Natural killer cell treated with Interleukin-12 subunit alpha and Interleukin-12 subunit beta and Interleukin-15 and Interleukin-18, amount 100 ng/mL, for 72 hours (primary cell): Measurements from ENCODE around the gene NOTUM. TPM values are rescaled to one million over a fixed set of nuclear protein-coding genes. Genes with fewer than 3 reads are reported as not detected.

Source experiments
- ATAC-seq, 2 donors: fragments of 150-1000 bp; cut with Tn5 transposase in 1 of 2; sonication (Bioruptor Pico), chemical (Tn5 transposase) in 1 of 2; 2 replicates each; pipeline ENCODE4 v1.10.0; 2021
- DNase-seq: peaks from one replicate; pipeline ENCODE4 v3.0.0; 2022; ENCODE audit warnings: low spot score
- H3K27ac Mint-ChIP-seq, 2 donors: 1 replicate in 1 of 2; 2 replicates in 1 of 2; pipeline ENCODE4 v1.8.0; 2022; ENCODE audit warnings: mixed read lengths in 2 of 2, mild to moderate bottlenecking in 1 of 2, moderate library complexity in 1 of 2
- H3K27me3 Mint-ChIP-seq, 2 donors: 1 replicate in 1 of 2; 2 replicates in 1 of 2; pipeline ENCODE4 v1.8.0; 2022; ENCODE audit warnings: mixed read lengths in 2 of 2
- H3K36me3 Mint-ChIP-seq: one replicate; pipeline ENCODE4 v1.8.0; 2022; ENCODE audit warnings: mixed read lengths
- H3K4me1 Mint-ChIP-seq, 2 donors: 1 replicate in 1 of 2; 2 replicates in 1 of 2; pipeline ENCODE4 v1.8.0; 2022; ENCODE audit warnings: low read depth in 2 of 2, mixed read lengths in 2 of 2, mild to moderate bottlenecking in 1 of 2
- H3K4me3 Mint-ChIP-seq: one replicate; pipeline ENCODE4 v1.8.0; 2022; ENCODE audit warnings: mixed read lengths
- H3K9me3 Mint-ChIP-seq: 2 replicates; pipeline ENCODE4 v1.8.0; 2022; ENCODE audit warnings: mixed read lengths
- total RNA-seq, 2 donors: library from RNA; stranded (reverse); gene quantifications; one replicate each; pipeline ENCODE4 v1.2.3, GENCODE V29; 2022

The NOTUM gene
- total RNA-seq = under 1 TPM in 1 of 2 donors, not detected in 1; 0.17 TPM

GRCh38 chr17:81961087-81961511 is at the start of gene NOTUM:
NOTUM (minus strand) TSS chr17:81961187; CDS start chr17:81960909, 278 bp downstream.
- Mint-ChIP-seq H3K27ac (no peak within 1 kb of the TSS), H3K27me3 (peaks cover 20 to 21% of the 10 kb centered on the region in 2 donors), H3K36me3 (no peaks in the 10 kb centered on the region), H3K9me3 (no peaks in the 10 kb centered on the region), H3K4me1 (peaks cover 0 to 6% of the 10 kb centered on the region in 2 donors), H3K4me3 (no peak within 1 kb of the TSS)
- DNase-seq (no peak), ATAC-seq (no peak)

- no peak for ATAC-seq
- no peak overlapping the region for H3K4me3 Mint-ChIP-seq
- H3K36me3 Mint-ChIP-seq = no peaks in the 10 kb centered on the region
- H3K27me3 Mint-ChIP-seq = no peaks in the 10 kb centered on the region
- no peaks in the 10 kb centered on the region for H3K9me3 Mint-ChIP-seq
- no peak overlapping the region for H3K27ac Mint-ChIP-seq
- no peak for DNase-seq
- H3K4me1 Mint-ChIP-seq = no peaks in the 10 kb centered on the region
Measured at GRCh38 chr17:82009413-82009812, 48.4 kb upstream of the NOTUM start.

- no peaks in the 10 kb centered on the region for H3K9me3 Mint-ChIP-seq
- H3K27me3 Mint-ChIP-seq = no peaks in the 10 kb centered on the region
- no peak overlapping the region for H3K4me3 Mint-ChIP-seq
- H3K36me3 Mint-ChIP-seq = no peaks in the 10 kb centered on the region
- H3K27ac Mint-ChIP-seq = no peak overlapping the region
- H3K4me1 Mint-ChIP-seq = no peaks in the 10 kb centered on the region
- DNase-seq = no peak
- ATAC-seq = no peak
Measured at GRCh38 chr17:82008941-82009405, 48.0 kb upstream of the NOTUM start.

DNA sequence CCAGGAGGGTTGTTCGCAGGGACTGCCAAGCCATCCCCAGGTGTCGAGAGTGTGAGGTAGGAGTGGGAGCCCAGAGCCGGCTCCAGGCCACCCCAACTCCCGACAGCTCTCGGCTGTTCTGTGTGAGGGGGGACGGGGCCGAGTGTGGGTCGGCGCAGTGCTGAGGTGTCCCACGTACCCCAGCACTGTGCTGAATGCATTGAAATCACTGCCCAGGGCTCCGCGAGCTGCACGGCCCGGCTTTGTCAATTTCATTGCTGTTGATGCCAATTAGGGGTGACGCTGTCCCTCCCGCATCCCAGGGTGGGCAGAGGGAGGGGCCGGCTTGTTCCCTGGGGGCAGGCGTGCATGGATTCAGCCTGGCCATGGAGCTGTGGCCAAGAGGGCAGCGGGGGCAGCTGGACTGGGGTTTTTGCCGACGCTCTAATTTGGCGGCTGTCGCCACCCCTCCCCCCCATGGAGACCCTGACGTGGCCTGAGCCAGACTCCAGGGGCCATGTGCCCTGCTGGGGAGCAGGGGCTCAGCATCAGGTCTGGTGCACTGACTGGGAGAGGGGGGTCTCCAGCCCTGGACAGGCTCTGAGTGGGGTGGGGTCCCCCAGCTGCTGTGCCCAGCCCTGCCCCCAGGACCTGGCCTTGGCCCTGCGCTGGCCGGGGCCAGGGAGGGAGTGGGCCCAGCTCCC is 47.4 kb upstream of the NOTUM start:
- no peaks in the 10 kb centered on the region for H3K9me3 Mint-ChIP-seq
- H3K4me1 Mint-ChIP-seq = no peaks in the 10 kb centered on the region
- DNase-seq = no peak
- H3K27ac Mint-ChIP-seq = no peak overlapping the region
- no peak overlapping the region for H3K4me3 Mint-ChIP-seq
- no peaks in the 10 kb centered on the region for H3K36me3 Mint-ChIP-seq
- H3K27me3 Mint-ChIP-seq = no peaks in the 10 kb centered on the region
- no peak for ATAC-seq

- Mint-ChIP-seq H3K27ac (no peak overlapping the region), H3K4me3 (no peak overlapping the region), H3K4me1 (no peaks in the 10 kb centered on the region), H3K9me3 (no peaks in the 10 kb centered on the region), H3K27me3 (no peaks in the 10 kb centered on the region), H3K36me3 (no peaks in the 10 kb centered on the region)
- no peak for ATAC-seq
- DNase-seq = no peak
Measured at GRCh38 chr17:82007495-82008257, 46.7 kb upstream of the NOTUM start.

DNA sequence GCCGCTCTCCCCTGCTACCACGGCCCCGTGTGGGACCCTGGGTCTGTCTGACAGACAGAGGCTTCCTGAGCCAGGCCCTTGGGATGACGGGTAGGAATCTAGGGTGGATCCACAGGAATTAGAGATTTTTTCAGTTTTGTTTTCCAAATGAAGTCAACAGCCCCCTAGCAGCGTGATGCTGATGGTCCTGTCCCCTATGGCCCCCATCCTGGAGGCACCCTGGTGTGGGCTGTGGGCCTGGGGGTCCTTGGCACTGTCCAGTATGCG is 46.2 kb upstream of the NOTUM start:
- DNase-seq = no peak
- H3K9me3 Mint-ChIP-seq = no peaks in the 10 kb centered on the region

GRCh38 chr17:82006468-82007227 is 45.7 kb upstream of the NOTUM start:
- DNase-seq (no peak), ATAC-seq (no peak)
- no peaks in the 10 kb centered on the region for H3K27me3 Mint-ChIP-seq
- no peaks in the 10 kb centered on the region for H3K36me3 Mint-ChIP-seq
- H3K9me3 Mint-ChIP-seq = no peaks in the 10 kb centered on the region
- no peaks in the 10 kb centered on the region for H3K4me1 Mint-ChIP-seq
- H3K4me3 Mint-ChIP-seq = no peak overlapping the region
- no peak overlapping the region for H3K27ac Mint-ChIP-seq

More for the DNA sequence above, 46.2 kb upstream of the NOTUM start:
- Mint-ChIP-seq H3K27ac (no peak overlapping the region), H3K36me3 (no peaks in the 10 kb centered on the region), H3K27me3 (no peaks in the 10 kb centered on the region), H3K4me3 (no peak overlapping the region), H3K4me1 (no peaks in the 10 kb centered on the region)
- no peak for ATAC-seq

DNA sequence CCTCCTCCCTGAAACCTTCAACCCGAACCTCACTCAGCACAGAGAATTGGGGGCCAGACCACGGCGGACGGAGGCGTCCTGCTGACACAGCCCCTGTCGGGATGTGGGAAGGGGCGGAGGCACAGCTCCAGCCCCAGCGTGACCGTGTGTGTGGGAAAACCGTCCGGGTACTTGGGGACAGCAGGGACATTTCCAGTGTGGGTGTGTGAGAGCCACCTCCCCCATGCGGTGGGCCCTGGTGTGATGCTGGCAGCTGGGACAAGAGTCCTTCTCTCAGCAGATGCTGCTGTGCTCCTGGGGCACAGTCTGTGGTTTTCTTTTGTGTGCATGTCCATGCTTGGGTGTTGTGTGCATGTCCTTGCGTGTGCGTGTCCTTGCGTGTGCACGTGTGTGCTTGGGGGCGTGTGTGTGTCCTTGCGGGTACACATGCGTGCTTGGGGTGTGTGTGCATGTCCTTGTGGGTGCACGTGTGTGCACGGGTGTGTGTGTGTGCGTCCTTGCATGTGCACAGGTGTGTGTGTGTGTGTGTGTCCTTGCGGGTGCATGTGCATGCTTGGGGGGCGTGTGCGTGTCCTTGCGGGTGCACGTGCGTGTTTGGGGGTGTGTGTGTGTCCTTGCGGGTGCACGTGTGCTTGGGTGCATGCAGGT is 44.8 kb upstream of the NOTUM start:
- Mint-ChIP-seq H3K36me3 (no peaks in the 10 kb centered on the region), H3K9me3 (no peaks in the 10 kb centered on the region), H3K27ac (no peak overlapping the region), H3K4me1 (no peaks in the 10 kb centered on the region), H3K4me3 (no peak overlapping the region), H3K27me3 (no peaks in the 10 kb centered on the region)
- ATAC-seq (no peak), DNase-seq (no peak)

DNA sequence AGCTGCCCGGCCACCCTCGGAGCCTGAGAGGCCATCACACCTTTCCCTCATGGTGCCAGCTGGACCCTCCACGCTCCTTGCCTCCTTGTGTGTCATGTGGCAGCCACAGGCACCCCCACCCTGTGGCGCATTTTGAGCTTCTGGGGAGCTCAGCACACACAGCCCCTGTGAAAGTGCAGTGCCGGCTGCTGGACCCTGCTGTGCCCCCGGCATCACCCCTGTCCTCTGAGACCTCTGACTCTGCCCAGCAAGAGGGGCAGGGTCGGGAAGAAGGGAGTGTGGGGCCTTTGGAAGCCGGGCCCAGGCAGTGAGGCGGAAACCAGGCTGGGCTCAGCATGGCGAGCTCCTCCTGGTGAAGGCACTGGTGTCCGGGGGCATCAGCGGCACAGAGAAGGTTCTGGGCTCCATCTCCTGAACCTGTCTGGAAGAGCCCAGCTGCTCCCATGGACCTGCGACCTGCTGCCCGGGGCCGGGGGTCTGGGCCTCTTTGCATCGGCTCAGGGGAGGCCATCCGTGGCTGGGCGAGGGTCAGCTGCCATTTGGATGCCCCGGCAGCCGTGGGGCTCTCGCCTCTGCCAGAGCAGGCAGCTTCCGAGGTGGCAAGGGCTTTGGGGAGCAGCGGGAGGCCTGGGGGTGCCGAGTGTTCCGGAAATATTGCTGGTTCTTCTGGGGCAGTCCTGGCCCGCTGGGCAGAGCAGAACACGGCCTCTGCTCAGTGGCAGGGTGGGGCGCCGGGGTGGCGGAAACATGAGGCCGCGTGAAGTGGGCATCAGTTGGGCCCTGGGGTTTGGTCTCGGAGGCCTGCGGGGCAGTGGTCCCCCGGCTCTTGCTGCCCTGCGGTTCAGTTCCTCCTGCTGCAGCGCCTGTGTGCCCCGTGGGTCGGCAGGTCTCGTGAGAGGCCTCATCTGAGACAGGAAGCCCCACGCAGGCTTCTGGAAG is 43.8 kb upstream of the NOTUM start:
- Mint-ChIP-seq H3K4me3 (no peak overlapping the region), H3K4me1 (no peaks in the 10 kb centered on the region)

DNA sequence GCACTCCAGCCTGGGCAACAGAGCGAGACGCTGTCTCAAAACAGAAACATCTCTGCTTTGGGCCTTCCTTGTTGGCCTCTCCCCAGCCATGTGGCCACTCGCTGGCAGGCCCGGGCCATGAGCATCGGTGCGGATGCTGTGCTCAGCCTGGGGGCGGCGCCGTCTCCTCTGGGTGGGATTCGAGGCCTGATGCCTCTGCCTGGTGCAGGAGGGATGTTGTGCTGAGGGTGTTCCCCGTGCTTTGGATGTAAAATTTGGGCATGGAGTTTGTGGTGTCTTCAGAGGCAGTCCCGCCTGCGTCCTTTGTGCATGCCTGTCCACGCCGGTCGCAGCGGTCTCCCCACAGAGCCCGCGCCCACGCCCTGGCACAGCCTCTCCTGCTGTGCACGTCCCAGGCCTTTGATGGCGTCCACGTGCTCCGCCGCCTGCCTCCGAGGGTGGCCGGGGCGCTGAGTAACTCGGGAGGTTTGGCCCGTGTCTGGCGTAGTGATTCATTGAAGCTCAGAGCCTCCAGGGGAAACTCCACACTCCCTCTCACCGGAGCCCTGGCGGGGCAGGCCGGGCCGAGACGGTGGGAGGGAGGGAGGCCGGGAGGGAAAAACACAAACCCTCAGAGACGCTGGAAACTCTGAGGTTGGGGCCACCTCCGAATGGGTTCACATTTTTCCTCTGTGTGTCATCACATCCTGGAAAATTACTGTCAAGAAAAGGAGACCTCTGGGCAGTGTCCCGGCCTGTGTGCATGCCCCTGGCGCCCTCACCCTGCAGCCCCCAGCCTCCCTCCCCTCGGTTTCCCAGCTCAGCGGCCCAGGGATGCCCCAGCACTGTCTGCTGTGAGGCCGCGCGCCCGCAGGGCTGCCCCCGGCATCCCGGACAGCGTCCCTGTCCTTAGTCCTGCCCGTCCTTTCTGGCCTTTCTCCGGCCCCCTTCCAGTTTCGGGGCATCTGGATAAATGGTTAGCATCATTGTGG is 42.7 kb upstream of the NOTUM start:
- H3K27ac Mint-ChIP-seq = no peak overlapping the region
- no peaks in the 10 kb centered on the region for H3K4me1 Mint-ChIP-seq
- no peaks in the 10 kb centered on the region for H3K36me3 Mint-ChIP-seq
- H3K27me3 Mint-ChIP-seq = no peaks in the 10 kb centered on the region
- DNase-seq = no peak
- no peak overlapping the region for H3K4me3 Mint-ChIP-seq
- no peaks in the 10 kb centered on the region for H3K9me3 Mint-ChIP-seq
- ATAC-seq = no peak

More for the DNA sequence above, 43.8 kb upstream of the NOTUM start:
- ATAC-seq = no peak
- no peak overlapping the region for H3K27ac Mint-ChIP-seq
- no peaks in the 10 kb centered on the region for H3K9me3 Mint-ChIP-seq
- H3K27me3 Mint-ChIP-seq = no peaks in the 10 kb centered on the region
- no peak for DNase-seq
- no peaks in the 10 kb centered on the region for H3K36me3 Mint-ChIP-seq

GRCh38 chr17:82001571-82002056 is 40.6 kb upstream of the NOTUM start:
- Mint-ChIP-seq H3K4me1 (no peaks in the 10 kb centered on the region), H3K27ac (no peak overlapping the region), H3K9me3 (no peaks in the 10 kb centered on the region), H3K36me3 (no peaks in the 10 kb centered on the region), H3K4me3 (no peak overlapping the region), H3K27me3 (no peaks in the 10 kb centered on the region)
- ATAC-seq = no peak
- no peak for DNase-seq
